Measurements from ENCODE around the gene CLCN3. TPM values are rescaled to one million over a fixed set of nuclear protein-coding genes. Genes with fewer than 3 reads are reported as not detected.
"Not testable (repeated sequence)": the region's sequence is repeated elsewhere in the genome, so short reads cannot be mapped to it uniquely, and the experiment has no call there.

The CLCN3 gene
- 10 to 100 TPM; 45.9 to 81.6 (median 70.4) TPM for polyA plus RNA-seq (ENCODE audit: insufficient read depth in 1 of 5, insufficient read length in 5 of 5, low replicate concordance in 1 of 5)
- long read RNA-seq, donor 1, full-length matches to known transcripts = 5 of 29 reads
- long read RNA-seq, donor 1, partial matches to known transcripts = 24 of 29 reads
- long read RNA-seq, donor 1, other reads (novel, unspliced or antisense) = 0 of 29 reads
- long read RNA-seq, donor 2, full-length matches to known transcripts = 2 of 15 reads
- long read RNA-seq, donor 2, partial matches to known transcripts = 13 of 15 reads
- long read RNA-seq, donor 2, other reads (novel, unspliced or antisense) = 0 of 15 reads
- long read RNA-seq, donor 3, full-length matches to known transcripts = 5 of 230 reads
- long read RNA-seq, donor 3, partial matches to known transcripts = 225 of 230 reads
- long read RNA-seq, donor 3, other reads (novel, unspliced or antisense) = 0 of 230 reads
- long read RNA-seq, donor 4, full-length matches to known transcripts = 4 of 17 reads
- long read RNA-seq, donor 4, partial matches to known transcripts = 13 of 17 reads
- long read RNA-seq, donor 4, other reads (novel, unspliced or antisense) = 0 of 17 reads
- long read RNA-seq, donor 5, full-length matches to known transcripts = 6 of 80 reads
- long read RNA-seq, donor 5, partial matches to known transcripts = 74 of 80 reads
- long read RNA-seq, donor 5, other reads (novel, unspliced or antisense) = 0 of 80 reads
- long read RNA-seq, donor 6, full-length matches to known transcripts = 5 of 5 reads
- long read RNA-seq, donor 6, partial matches to known transcripts = 0 of 5 reads
- long read RNA-seq, donor 6, other reads (novel, unspliced or antisense) = 0 of 5 reads
- long read RNA-seq, donor 7, full-length matches to known transcripts = 6 of 37 reads
- long read RNA-seq, donor 7, partial matches to known transcripts = 31 of 37 reads
- long read RNA-seq, donor 7, other reads (novel, unspliced or antisense) = 0 of 37 reads
- long read RNA-seq, donor 8, full-length matches to known transcripts = 3 of 3 reads
- long read RNA-seq, donor 8, partial matches to known transcripts = 0 of 3 reads
- long read RNA-seq, donor 8, other reads (novel, unspliced or antisense) = 0 of 3 reads

DNA sequence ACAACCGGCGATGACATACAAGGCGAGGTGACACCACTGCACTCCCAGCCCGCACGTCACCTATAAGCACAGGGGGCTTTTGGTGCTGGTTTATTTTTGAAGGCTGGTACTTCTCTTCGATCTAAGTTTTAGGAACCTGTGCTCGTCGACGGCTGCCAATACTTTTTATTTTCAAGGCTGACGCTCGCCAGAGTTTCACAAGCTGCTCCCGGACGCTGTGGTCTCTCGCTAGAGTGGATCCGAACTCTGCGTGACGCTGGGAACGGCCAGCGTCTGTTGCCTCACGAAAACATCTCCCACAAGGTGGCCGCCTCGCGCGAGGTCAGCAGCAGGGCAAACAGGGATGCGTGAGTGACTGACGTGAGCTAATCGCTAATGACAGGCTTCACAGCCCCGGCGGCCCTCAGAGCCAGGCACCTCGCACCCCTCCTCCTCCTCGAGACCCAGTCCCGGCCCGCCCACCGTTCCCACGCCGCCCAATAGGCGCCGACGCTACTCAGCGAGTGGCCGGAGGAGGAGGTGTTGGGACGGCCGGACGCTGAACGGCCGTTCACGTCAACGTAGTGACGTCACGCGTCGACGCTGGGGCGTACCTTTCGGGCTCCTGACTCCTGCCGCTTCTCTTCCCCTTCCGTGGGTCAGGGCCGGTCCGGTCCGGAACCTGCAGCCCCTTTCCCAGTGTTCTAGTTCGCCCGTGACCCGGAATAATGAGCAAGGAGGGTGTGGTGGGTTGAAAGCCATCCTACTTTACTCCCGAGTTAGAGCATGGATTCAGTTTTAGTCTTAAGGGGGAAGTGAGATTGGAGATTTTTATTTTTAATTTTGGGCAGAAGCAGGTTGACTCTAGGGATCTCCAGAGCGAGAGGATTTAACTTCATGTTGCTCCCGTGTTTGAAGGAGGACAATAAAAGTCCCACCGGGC is at the start of gene CLCN3:
CLCN3 (plus strand) TSS at position 621 of the 922 bp plus-strand sequence. CDS start 15,351 bp downstream, outside the sequence.
- peak; percentile 98 to 99 for DNase-seq

DNA sequence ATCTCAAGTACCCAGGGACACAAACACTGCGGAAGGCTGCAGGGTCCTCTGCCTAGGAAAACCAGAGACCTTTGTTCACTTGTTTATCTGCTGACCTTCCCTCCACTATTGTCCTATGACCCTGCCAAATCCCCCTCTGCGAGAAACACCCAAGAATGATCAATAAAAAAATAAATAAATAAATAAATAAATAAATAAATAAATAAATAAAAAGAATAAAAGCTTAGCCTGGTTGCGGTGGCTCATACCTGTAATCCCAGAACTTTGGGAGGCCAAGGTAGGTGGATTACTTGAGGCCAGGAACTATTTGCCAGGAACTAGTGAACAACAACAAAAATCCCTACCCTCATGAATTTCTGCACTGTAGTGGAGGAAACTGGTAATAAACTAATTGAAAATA is 49.4 kb upstream of the CLCN3 start:
- DNase-seq = not testable (repeated sequence)

DNA sequence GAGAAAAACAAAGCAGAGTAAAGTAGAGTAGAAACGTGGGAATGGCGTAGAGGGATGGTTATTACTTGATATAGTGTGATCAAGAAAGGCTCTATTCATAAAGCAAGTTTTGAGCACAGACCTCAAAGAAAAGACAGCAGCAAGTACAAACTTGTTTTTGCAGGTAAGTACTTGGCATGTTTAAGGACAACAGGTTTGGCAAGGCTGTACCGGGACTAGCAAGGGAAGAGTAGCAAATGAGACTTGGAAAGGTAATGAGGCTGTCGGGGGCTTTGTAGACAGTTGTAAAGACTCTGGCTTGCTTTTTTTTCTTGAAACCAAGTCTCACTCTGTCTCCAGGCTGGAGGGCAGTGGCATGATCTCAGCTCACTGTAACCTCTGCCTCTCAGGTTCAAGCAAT is 48.9 kb upstream of the CLCN3 start:
- DNase-seq = no peak

DNA sequence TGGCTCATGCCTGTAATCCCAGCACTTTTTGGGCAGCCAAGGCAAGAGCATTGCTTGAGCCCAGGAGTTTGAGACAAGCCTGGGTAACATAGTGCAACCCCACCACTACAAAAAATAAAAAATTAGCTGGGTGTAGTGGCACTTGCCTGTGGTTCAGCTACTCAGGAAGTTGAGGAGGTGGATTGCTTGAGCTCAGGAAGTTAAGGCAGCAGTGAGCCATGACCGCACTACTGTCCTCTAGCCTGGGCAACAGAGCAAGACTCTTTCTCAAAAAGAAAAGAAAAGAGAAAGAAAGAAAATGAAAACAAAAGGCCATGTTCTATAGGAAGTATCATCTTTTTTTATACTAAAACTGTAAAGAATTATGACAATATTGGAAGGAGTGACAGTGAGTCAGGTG is 46.5 kb upstream of the CLCN3 start:
- DNase-seq = no peak

DNA sequence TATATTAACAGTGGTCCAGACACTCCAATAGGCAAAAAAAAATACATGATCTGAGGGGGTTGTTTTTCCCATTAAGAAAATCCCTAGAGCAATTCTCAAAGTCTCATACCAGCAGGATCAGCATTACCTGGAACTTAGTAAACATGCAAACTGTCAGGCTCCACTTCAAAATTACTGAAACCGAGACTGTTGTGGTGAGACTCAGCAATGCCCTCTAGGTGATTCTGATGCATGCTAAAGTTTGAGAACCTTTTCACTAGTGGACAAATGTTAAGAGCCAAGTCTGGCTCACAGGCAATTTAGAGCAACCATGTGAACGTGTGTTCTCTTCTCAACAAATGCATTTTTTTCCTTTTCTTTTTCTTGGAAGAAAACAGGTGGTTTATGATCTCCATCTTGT is 38.2 kb upstream of the CLCN3 start:
- no peak for DNase-seq

DNA sequence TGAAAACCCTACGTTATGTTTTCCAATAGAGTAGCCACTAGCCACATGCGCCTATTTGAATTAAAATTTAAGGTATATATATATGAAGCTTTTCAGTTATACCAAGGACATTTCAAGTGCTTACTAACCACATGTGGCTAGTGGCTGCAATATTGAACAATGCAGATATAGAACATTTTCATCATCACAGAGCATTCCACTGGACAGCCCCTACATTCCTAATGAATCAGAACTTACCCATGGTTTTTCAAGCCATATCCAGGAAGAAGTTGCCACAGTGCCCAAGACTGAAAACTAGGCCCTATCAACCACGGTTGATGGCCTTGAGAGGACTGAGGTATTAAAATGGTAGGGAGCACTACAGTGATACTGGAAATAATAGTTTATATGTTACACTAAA is 37.7 kb upstream of the CLCN3 start:
- DNase-seq = no peak

DNA sequence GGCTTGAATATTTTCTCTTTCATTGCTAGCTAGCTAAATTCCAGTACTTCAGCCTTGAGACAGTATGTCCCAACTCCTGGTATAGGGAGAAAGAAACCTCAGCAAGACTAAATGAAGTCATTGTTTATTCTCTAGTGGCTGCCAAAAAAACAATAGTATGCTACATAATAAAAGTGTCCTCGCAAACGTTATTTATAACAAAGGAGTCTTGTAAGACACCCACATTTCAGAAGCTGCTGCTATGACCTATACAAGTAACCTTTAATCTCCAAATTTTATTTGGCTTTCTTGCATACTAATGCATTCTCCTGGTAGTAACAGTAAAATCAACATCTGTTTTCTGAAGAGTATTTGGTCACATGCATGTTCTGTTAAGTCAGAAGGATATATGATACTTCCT is 36.8 kb upstream of the CLCN3 start:
- DNase-seq = no peak

DNA sequence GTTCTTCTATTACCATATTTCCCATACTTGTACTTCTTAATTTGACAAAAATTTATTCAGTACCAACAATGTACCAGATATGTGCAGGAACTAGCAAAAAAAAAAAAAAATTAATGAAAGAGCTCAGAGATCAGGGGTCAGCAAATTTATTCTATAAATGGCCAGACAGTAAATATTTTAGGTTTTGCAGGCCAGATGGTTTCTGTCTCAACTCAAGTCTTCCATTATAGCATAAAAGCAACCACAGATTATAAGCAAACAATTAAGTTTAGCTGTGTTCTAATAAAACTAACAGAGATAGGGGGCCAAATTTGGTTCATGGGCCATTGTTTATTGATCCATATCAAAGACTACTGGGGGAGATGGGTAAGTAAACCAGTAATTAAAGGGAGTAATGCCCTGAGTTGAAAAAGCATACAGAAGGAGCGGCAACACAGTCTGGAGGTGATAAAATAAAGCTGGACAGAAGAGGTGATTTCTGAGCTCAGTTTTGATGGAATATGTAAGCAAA is 27.3 kb upstream of the CLCN3 start:
- peak; percentile 72 to 76 for DNase-seq

DNA sequence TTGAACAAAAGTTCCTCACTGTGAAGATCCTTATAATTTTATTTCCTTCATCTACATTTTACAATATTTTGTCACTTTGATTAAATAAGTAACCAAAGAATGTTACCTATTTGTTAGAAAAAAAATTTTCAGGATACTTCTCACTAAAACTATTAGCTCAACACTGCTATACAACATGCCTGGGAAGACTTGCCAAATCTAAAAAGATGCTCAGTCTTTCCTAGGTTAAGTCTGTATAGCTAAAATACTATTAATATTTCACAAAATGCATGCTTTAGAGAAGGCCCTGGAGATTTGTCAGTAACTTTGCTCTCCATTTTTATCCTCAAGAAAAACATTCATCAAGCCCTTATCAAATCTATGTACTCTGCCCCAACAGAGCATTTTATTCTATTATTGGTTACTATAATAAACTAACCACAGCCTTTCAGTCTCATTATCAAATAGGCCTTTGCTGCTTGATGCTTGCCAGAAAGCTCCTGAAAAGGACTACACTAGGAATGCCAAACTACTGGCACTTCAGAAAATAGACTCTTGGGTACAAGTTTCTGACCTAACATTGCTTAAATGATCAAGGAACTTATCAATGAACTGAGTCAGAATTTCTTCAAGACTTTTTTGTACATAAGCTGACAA is 25.7 kb upstream of the CLCN3 start:
- DNase-seq = no peak

DNA sequence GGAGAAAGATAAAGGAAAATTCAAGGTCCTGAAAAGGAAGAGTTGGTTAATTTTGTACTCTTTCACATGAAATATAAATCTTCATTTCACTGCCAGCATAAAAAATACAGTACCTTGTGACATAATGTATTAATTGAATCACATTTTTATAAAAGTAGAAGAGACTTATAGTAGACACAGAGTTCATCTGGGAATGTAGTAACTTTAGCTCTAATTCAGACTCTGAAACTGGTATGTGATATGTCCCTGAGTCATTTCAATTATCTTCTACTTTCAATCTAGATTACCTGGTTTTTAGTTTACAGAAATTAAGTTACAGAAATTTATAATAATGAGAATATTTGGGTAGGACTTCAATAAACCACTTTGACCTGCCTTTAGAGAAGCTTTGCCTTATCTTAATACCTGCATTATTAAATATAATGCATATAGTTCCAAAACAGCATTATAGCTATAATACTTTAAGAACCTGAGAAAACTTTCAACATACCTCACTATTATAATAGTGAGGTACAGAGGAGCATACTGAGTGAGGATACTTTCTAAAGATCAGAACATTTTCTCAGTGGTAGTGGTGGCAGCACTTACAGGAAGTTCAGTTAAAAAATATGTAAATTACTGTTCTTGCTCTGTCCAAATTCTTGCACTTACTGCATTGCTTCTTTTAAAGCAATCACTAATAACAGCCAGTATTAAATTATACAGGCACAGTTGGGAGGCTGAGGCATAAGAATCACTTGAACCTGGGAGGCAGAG is 19.2 kb upstream of the CLCN3 start:
- no peak for DNase-seq

DNA sequence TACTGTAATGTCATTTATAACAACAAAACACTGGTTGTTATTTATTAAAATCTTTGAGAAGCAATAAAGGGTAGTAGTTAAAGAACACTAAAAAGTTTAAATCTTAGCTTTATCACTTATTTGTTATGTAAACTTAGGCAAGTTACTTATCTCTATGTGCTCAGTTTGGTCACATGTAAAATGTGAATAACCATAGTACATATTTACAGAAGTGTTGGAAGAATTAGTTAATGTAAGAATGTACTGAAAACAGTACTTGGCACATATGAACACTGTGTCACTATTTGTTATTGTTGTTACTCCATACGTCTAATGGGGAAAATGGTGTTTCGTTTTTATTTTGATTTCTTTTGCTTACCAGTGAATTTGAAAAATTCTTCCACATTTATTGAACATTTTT is 17.1 kb upstream of the CLCN3 start:
- no peak for DNase-seq

DNA sequence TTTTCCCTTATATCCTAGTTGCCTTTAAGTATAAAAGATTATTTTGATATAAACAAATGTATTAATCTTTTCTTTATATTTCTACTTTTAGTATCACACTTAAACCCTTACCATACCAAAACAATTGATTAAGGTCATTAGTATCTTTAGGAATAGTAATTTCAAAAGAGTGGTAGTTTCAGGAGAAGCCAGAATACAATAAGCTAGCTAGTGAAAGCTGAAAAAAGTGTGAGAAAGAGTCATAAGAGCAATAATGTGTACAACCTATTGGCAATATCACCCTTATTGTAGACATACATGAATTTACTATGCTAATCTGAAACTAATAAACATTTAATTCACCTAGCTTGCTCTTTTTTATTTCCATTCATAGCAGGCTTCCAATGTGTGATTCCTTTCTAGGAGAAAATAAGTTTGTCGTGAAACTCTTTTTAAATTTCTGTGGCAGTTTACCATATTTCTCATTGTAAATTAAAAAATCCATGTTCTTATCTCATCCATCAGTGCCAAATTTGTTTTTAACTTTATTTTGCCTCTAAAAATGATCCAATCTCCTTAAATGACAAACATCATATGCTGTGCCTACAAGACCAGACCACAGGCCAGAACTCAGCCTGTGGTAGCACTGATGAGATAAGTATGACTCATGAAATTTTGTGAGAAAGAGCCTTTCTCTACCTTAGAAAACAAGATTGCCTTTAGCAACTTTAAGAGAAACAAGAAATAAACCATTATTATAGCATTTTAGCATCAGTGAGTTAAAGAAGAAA is 16.1 kb upstream of the CLCN3 start:
- no peak for DNase-seq

DNA sequence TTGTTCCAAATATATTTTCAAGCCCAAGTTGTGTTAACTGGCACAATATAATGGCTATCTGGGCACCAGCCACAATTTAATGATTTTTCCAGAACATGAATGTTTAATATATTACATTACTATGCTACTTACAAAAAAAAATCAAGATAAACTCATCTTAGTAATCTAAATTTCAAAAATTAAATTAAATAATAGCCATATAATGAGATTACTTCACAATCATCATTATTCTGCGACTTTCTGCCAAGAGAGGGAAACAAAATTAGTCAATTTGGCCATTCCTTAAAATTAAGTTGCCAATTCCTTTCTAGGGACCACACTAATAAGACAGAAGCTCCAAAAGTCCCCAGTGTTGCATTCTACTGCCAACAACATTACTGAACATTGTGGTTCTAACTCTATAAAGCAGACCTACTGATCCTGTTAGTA is 15.5 kb upstream of the CLCN3 start:
- DNase-seq = no peak

DNA sequence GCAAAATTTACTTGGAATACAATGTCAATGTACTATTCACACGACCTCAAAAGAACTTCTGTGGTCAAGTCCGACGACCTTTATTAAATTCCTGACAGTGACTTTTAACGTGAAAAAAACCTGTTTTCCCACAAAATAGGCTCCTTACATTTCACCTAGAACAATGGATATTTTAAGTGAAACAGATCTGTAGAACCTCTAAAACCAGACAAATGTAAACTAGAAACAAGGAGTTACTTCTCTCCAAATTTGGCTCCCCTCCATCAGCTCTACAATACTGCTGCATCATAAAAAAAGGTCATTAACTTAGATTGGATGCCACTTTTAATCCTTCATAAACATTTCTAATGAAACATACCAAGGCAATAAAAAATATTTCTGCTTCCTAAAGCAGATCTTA is 9.2 kb upstream of the CLCN3 start:
- DNase-seq = no peak

DNA sequence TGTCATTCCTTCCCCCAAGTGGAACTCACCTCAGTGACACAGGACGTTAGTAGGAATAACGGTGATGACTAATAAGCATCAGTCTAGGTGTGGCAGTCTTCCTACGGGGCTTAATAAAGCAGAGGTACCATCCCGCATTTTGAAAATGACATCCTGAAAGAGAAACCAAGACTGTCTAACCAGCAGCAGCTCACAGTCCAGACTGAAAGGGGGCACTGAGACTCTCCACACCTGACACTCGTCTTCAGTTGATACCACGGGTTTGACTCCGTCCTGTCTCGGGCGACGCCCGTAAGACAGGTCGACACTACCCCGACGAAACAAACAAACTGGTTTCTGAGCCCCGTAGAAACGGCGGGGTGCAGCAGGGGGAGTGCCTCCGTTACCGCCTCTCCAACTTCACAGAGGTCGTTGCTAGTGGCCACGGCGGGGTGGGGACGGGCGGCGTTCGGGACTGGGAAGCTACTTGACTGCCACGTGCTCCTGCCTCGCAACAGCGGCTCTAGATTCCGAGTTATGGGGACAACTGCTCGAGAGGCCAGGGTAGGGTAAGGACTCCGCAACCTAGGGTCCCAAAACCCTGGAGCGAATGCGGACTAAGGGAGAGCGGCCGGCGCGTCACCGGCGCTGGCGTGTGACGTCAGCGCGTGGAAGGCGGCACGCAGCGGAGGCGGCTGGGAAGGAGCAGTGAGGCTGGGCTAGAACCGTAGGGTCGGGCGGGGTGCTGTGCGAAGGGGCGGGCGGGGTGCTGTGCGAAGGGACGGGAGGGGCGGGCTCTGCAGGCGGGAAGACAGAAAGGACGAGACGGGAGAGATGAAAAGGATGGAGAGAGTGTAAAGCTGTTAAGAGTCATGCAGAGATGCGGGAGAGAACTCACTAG is 8.1 kb upstream of the CLCN3 start, which contains the start of gene NEK1:
NEK1 (minus strand) TSS at position 593 of the 880 bp plus-strand sequence. CDS start 9,953 bp downstream, outside the sequence.
- DNase-seq = peak; percentile 89

DNA sequence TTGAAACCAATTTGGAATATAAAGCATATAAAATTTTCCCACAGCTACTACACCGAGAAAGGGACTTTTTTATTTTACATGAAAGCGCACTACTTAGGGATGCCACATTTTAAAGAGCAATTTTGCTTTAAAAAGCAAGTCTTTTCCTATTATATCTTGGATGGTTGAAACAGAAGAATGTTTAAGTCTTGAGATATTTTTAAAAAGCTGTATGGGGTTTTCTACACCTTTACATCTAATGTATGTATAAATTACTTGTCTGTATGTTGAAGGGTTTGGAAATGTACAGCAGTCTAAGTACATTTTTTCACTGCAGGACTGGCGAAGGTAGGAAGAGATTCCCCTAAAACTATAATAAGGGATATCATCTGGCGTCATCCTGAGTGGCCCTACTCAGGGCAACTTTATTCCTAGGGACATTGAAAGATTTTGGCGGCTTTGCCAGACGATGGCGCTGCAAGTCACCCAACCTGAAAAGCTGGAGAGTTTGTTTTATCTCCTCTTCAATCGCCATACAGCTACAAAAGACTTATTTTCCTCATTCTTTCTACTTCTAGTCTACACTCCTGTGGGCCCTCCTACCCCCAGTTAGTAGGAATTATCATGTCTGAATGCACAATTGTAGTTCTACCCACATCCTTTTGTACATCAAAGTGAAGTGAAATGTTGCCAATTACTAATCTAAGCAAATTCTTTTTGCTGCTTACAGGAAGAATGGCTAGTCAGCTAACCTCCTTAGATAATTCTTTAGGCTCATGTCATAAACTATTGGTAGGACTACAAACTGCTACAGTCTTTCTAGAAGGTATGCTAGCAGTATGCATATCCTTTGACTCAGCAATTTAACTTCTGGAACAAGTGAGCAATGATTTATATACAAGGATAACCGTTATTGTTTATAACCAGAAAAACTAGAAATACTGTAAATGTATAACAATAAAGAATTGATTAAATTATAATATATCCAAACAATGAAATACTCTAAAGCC is 7.2 kb upstream of the CLCN3 start:
- DNase-seq = peak; percentile 66 to 79

All from right lung (tissue), 10 donors.